SH-SY5Y (cell line): ENCODE results near the gene IQCK.

Experiments used
- GATA2 ChIP-seq: IDR thresholded peaks from 2 replicates; pipeline ENCODE4 v1.6.1; 2011; ENCODE audit warnings: mild to moderate bottlenecking, low read depth, low read length
- GATA3 ChIP-seq: IDR thresholded peaks from 2 replicates; pipeline ENCODE4 v1.6.1; 2011; ENCODE audit warnings: low read depth, mild to moderate bottlenecking, low read length, moderate library complexity

Gene IQCK

GRCh38 chr16:19872935-19873334, 154.9 kb downstream of the IQCK start:
- TF ChIP-seq GATA2: no peak
- no peak for TF ChIP-seq GATA3

- TF ChIP-seq GATA3 (no peak), GATA2 (no peak)
These were observed 156.0 kb downstream of the IQCK start for GRCh38 chr16:19874026-19874425.

- TF ChIP-seq GATA3 (no peak), GATA2 (no peak)
These were observed 156.9 kb downstream of the IQCK start for GRCh38 chr16:19874851-19875546.

- no peak for TF ChIP-seq GATA3
- no peak for TF ChIP-seq GATA2
These were observed 157.8 kb downstream of the IQCK start for GRCh38 chr16:19875900-19876299.

GRCh38 chr16:19876501-19877059, 158.5 kb downstream of the IQCK start:
- no peak for TF ChIP-seq GATA3
- TF ChIP-seq GATA2: no peak

- no peak for TF ChIP-seq GATA2
- no peak for TF ChIP-seq GATA3
These were observed 160.7 kb downstream of the IQCK start for GRCh38 chr16:19878757-19879156.

GRCh38 chr16:19879241-19879792, 161.2 kb downstream of the IQCK start:
- TF ChIP-seq GATA3 (no peak), GATA2 (no peak)

GRCh38 chr16:19881028-19881427, 163.0 kb downstream of the IQCK start:
- no peak for TF ChIP-seq GATA2
- TF ChIP-seq GATA3: no peak

GRCh38 chr16:19881783-19882182, 163.7 kb downstream of the IQCK start:
- TF ChIP-seq GATA3: no peak
- no peak for TF ChIP-seq GATA2

GRCh38 chr16:19882186-19882585, 164.1 kb downstream of the IQCK start:
- TF ChIP-seq GATA2 (no peak), GATA3 (no peak)

- no peak for TF ChIP-seq GATA3
- TF ChIP-seq GATA2: no peak
These were observed 164.6 kb downstream of the IQCK start for GRCh38 chr16:19882646-19883045.

GRCh38 chr16:19883296-19883965, 165.4 kb downstream of the IQCK start:
- no peak for TF ChIP-seq GATA3
- no peak for TF ChIP-seq GATA2

- TF ChIP-seq GATA3 (no peak), GATA2 (no peak)
These were observed 166.0 kb downstream of the IQCK start for GRCh38 chr16:19883966-19884485.
